Measurements from ENCODE around the gene LILRA1. TPM values are rescaled to one million over a fixed set of nuclear protein-coding genes. Genes with fewer than 3 reads are reported as not detected.

LILRA1 gene
- total RNA-seq, 1 donor from 2014 or later, result not detected

DNA sequence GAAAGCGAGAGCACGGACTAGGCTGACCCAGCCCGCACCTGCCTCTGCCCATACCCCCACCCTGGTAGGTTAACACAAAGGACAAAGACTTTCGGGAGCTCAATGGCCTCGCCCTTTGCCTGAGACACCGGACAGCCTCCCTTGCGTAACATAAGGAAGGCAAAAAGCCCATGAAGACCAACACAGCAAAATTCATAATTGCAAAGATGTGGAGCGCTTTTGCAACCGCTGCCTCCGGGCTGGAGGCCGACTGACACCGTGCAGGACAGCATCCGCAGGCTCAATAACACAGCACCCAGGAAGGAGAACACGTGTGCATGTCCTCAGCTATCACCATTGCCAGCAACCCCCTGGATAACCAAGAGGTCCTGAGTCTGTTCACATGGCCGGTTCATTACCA is 15.4 kb downstream of the LILRA1 start:
- H3K9me3 Mint-ChIP-seq (ENCODE audit: unreplicated experiment), result peaks cover 45% of the 10 kb centered on the region
- no peaks in the 10 kb centered on the region for H3K36me3 Mint-ChIP-seq (ENCODE audit: unreplicated experiment)
- H3K27me3 Mint-ChIP-seq (ENCODE audit: unreplicated experiment), result no peaks in the 10 kb centered on the region
- H3K4me1 Mint-ChIP-seq (ENCODE audit: unreplicated experiment), result no peaks in the 10 kb centered on the region
- no peak overlapping the region for H3K27ac Mint-ChIP-seq (ENCODE audit: unreplicated experiment)
- DNase-seq (ENCODE audit: extremely low spot score, unreplicated experiment), result peak; percentile 75
- no peak overlapping the region for H3K4me3 Mint-ChIP-seq (ENCODE audit: unreplicated experiment)
- no peak for TF ChIP-seq CTCF (IDR thresholded peaks at IDR 0.05)

DNA sequence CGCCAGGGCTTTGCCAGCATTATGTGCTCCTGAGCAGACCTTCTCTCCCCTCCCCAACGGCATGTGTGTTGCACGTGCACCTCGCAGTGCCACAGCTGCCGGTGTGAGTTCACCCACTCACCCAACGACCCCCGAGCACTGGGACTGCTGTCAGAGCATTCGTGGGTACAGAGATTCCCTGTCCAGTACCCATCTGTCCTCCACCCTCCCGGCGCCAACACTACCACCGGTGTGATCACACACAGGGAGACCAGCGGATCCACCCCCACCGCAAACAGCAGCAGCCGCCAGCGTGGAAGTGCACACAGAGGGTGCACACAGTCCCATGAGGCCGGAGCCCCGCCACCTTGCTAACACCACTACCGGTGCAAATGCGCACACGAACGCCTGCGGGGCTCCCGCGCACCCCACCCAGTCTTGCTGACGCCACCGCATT is 15.9 kb downstream of the LILRA1 start:
- no peak for TF ChIP-seq CTCF (IDR thresholded peaks at IDR 0.05)
- Mint-ChIP-seq H3K9me3 (ENCODE audit: unreplicated experiment) (peaks cover 43% of the 10 kb centered on the region), H3K4me1 (ENCODE audit: unreplicated experiment) (no peaks in the 10 kb centered on the region), H3K27me3 (ENCODE audit: unreplicated experiment) (no peaks in the 10 kb centered on the region), H3K4me3 (ENCODE audit: unreplicated experiment) (no peak overlapping the region), H3K36me3 (ENCODE audit: unreplicated experiment) (no peaks in the 10 kb centered on the region), H3K27ac (ENCODE audit: unreplicated experiment) (no peak overlapping the region)
- peak; percentile 83 for DNase-seq (ENCODE audit: extremely low spot score, unreplicated experiment)

DNA sequence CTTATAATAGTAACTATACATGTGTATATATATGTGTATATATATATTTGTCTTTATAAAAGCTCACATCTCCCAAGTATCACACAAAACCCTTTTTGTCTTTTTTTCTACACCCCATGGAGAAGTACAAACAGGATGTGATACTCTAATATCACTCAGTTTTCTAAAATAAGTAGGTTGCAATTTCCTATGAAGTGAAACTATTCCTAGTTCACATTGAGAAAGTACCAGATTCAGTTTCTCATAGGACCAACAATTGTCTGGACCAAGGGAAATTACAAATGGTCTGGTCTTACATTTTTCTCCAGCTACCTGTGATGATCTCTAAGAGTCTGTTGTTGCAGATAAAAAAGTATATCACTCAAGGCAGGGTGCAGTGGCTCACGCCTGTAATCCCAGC is 19.0 kb downstream of the LILRA1 start:
- Mint-ChIP-seq H3K4me1 (ENCODE audit: unreplicated experiment) (no peaks in the 10 kb centered on the region), H3K27ac (ENCODE audit: unreplicated experiment) (no peak overlapping the region), H3K4me3 (ENCODE audit: unreplicated experiment) (no peak overlapping the region), H3K36me3 (ENCODE audit: unreplicated experiment) (no peaks in the 10 kb centered on the region), H3K9me3 (ENCODE audit: unreplicated experiment) (peaks cover 37% of the 10 kb centered on the region), H3K27me3 (ENCODE audit: unreplicated experiment) (no peaks in the 10 kb centered on the region)
- DNase-seq (ENCODE audit: extremely low spot score, unreplicated experiment), result no peak
- TF ChIP-seq CTCF (IDR thresholded peaks at IDR 0.05), result no peak

DNA sequence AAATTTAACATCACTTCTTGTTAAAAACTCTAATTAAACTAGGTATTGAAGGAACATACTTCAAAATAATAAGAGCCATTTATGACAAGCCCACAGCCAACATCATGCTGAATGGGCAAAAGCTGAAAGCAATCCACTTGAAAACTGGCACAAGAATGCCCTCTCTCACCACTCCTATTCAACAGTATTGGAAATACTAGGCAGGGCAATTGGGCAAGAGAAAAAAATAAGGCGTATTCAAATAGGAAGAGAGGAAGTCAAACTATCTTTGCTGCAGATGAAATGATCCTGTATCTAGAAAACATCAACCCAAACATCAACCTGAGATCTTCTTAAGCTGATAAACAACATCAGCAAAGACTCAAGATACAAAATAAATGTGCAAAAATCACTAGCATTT is 21.3 kb downstream of the LILRA1 start:
- Mint-ChIP-seq H3K36me3 (ENCODE audit: unreplicated experiment) (no peaks in the 10 kb centered on the region), H3K4me3 (ENCODE audit: unreplicated experiment) (no peak overlapping the region), H3K27me3 (ENCODE audit: unreplicated experiment) (no peaks in the 10 kb centered on the region), H3K27ac (ENCODE audit: unreplicated experiment) (no peak overlapping the region), H3K9me3 (ENCODE audit: unreplicated experiment) (peaks cover 33% of the 10 kb centered on the region), H3K4me1 (ENCODE audit: unreplicated experiment) (no peaks in the 10 kb centered on the region)
- TF ChIP-seq CTCF (IDR thresholded peaks at IDR 0.05), result no peak
- no peak for DNase-seq (ENCODE audit: extremely low spot score, unreplicated experiment)

GRCh38 chr19:54616057-54616456 is 22.6 kb downstream of the LILRA1 start:
- DNase-seq (ENCODE audit: extremely low spot score, unreplicated experiment), result no peak
- no peaks in the 10 kb centered on the region for H3K36me3 Mint-ChIP-seq (ENCODE audit: unreplicated experiment)
- no peak for TF ChIP-seq CTCF (IDR thresholded peaks at IDR 0.05)
- no peak overlapping the region for H3K27ac Mint-ChIP-seq (ENCODE audit: unreplicated experiment)
- no peak overlapping the region for H3K4me3 Mint-ChIP-seq (ENCODE audit: unreplicated experiment)
- peaks cover 32% of the 10 kb centered on the region for H3K9me3 Mint-ChIP-seq (ENCODE audit: unreplicated experiment)
- H3K27me3 Mint-ChIP-seq (ENCODE audit: unreplicated experiment), result no peaks in the 10 kb centered on the region
- H3K4me1 Mint-ChIP-seq (ENCODE audit: unreplicated experiment), result no peaks in the 10 kb centered on the region

Data from osteocyte (in vitro differentiated cells).